Left cardiac atrium (tissue), 4 donors: Measurements from ENCODE around the gene ELAC1. TPM values are rescaled to one million over a fixed set of nuclear protein-coding genes. Genes with fewer than 3 reads are reported as not detected.
"Not testable (repeated sequence)": the region's sequence is repeated elsewhere in the genome, so short reads cannot be mapped to it uniquely, and the experiment has no call there.

Experiments used
- ATAC-seq, 2 donors: fragments of 200-7000 bp; cut with Tn5 transposase; one replicate each; pipeline ENCODE4 v1.9.1; 2020; ENCODE audit warnings: mild to moderate bottlenecking in 2 of 2, moderate library complexity in 2 of 2
- DNase-seq: peaks from one replicate; pipeline ENCODE4 v3.0.0-alpha.2; 2020
- intact Hi-C, 2 donors: fragments of 100-400 bp; cut with DNase I; formaldehyde crosslinking; loops; one replicate each; pipeline versions ENCODE4 v1.14.1 to v1.15.1; 2022 to 2023
- long read RNA-seq: library from polyadenylated mRNA; unstranded; transcript quantifications from one replicate; pipeline ENCODE4 v2.0.0, GENCODE V29; 2021
- total RNA-seq, 2 donors: library from RNA; stranded (reverse); fragmentation: NEBNext Ultra II Directional; extraction: Animal tissue kit (Norgen Biotek cat#: 25700); gene quantifications; one replicate each; pipeline ENCODE4 v1.2.1, GENCODE V29; 2021
- donor health status: DM: no; HTN: yes; CAD: no.
- donor health status: DM: no; HTN: yes; CAD: no; lungs with severe emphysema.
- donor health status: DM: yes; HTN: yes; CAD: no.
- donor health status: Dilated cardiomyopathy.

ELAC1 gene
- 1 to 10 TPM; 4.3 to 5.3 TPM for total RNA-seq
- long read RNA-seq, partial matches to known transcripts: 0 of 5 reads
- long read RNA-seq, other reads (novel, unspliced or antisense): 0 of 5 reads

DNA sequence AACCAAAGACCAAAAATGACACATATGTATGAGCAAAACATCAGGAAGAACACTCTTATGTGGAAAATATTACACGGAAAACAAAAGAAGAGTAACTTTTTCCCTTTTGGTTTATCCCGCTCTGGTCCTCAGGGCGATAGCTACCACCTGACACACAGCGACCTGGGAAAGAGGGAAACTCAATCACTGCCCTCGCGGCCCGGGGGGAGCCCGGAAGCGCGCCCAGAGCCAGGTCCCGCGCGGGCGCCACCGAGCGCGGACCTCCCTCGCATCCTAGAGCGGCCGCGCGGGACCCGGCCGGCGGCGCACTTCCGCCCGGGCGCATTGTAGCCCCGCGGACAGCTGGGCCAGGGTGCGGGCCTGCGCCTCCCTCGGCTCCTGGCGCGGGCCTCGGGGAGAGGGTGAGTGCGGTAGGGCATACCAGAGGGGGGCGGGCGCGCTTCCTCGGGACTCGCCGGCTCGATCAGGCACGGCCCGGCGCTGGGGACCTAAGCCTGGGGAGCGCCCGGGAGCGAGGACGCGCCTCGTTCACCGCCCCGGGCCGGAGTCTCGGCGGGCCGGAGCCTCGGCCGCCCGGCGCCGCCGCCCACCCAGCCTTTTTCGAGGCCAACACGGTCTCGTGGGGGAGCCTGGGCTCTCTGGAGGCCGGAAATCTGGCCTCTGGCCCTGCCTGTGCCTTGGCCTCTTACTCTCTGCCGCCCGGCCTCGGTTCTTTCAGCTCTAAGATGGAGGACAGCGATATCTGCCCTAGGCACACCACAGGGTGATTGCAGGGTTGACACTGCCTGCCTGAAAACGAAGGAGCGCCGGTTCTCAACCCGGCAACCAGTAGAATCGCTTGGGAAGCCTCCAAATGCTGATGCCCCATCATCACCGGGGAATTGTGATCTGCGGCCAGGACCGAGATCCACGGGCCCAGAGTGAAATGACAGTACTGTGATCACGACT is at the start of gene ELAC1:
Gene ELAC1 (plus strand): TSS at position 327 of the 948 bp plus-strand sequence. CDS start 6,365 bp downstream, outside the sequence.
- DNase-seq (peak; percentile 82), ATAC-seq (peak; percentile 98)
- intact Hi-C loops: loop anchor here in 1 of 2 donors (5.0 kb wide), 1 partner anchor 64 kb away; the partner anchor contains the start of gene SMAD4

DNA sequence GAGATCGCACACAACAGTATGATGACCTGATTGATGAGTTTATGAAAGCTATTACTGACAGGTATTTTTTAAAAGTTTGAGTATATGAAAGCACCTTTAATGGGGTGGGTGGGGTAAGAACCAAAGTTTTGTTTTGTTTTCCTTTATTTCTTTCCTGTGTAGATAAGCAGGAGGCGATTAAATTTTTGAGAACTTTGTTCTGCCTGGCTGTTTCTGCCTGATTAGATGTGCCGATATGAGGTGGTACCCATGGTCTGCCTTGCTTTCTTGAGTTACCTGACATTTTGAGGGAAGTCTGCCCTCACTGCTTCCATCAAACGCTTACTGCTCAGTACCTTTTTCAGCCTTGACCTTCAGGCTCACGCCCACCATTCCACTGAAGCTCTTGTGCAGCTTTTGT is 49.7 kb upstream of the ELAC1 start:
- ATAC-seq (no peak), DNase-seq (no peak)
- intact Hi-C loops: no loop called here

GRCh38 chr18:50924372-50924771 is 43.5 kb upstream of the ELAC1 start:
- DNase-seq (no peak), ATAC-seq (no peak)
- intact Hi-C loops: no loop called here

GRCh38 chr18:50926521-50926920 is 41.3 kb upstream of the ELAC1 start:
- ATAC-seq: no peak
- intact Hi-C loops: no loop called here
- no peak for DNase-seq

DNA sequence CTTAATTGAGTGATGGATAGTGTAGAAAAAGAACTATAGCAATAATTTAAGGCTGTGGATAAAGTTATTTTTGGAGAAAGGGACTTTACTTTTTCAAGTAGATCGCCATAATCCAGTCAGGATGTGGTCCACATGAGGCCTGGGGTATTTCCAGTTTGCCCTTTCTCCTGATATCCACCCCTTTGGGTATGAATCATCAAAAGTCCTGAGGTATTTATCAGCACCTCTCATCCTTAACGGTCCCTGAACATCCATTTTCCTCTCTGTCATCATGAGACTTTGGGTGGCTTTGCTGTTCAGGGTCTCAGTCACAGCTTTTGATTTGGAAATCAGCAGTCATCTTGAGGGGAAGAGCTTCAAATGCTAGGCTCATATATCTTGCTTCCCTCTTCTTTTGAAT is 39.3 kb upstream of the ELAC1 start:
- ATAC-seq: no peak
- intact Hi-C loops: no loop called here
- no peak for DNase-seq

DNA sequence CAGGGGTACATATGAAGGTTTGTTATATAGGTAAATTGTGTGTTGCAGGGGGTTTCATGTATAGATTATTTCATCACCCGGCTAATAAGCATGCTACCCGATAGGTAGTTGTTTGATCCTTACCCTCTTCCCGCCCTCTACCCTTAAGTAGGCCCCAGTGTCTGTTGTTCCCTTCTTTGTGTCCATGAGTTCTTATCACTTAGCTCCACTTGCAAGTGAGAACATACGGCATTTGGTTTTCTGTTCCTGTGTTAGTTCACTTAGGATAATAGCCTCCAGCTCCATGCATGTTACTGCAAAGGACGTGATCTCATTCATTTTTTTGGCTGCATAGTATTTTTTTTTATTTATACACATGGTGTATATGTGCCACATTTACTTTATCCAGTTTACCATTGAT is 34.2 kb upstream of the ELAC1 start:
- intact Hi-C loops: no loop called here
- ATAC-seq (no peak), DNase-seq (no peak)

- no peak for ATAC-seq
- intact Hi-C loops: no loop called here
- DNase-seq: no peak
Measured at GRCh38 chr18:50934545-50935211, 33.2 kb upstream of the ELAC1 start.

DNA sequence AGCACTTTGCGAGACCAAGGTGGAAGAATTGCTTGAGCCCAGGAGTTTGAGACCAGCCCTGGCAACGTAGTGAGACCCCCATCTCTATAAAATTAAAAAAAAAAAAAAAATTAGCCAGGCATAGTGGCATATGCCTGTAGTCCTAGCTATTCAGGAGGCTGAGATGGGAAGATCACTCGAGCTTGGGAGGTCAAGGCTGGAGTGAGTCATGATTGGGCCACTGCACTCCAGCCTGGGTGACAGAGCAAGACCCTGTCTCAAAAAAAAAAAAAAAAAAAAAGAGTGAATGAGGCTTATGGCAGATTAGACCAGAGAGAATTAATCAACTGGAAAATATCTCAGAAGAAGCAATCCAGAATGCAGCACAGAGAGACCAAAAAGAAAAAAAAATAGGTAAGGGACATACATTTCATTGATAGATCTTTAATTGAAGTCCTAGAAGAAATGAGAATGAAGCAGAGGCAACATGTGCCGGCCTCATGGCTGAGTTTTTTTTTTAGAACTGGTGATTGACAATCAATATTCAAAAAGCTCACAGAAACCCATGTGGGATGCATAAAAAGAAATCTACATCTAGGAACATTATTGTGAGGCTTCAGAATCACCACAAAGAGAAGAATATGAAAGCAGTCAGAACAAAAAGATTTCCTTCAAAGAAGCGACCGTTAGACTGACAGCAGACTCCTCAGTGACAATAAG is 32.2 kb upstream of the ELAC1 start:
- ATAC-seq (no peak), DNase-seq (no peak)
- intact Hi-C loops: no loop called here

GRCh38 chr18:50937183-50937582 is 30.7 kb upstream of the ELAC1 start:
- intact Hi-C loops: no loop called here
- DNase-seq: no peak
- ATAC-seq: no peak

DNA sequence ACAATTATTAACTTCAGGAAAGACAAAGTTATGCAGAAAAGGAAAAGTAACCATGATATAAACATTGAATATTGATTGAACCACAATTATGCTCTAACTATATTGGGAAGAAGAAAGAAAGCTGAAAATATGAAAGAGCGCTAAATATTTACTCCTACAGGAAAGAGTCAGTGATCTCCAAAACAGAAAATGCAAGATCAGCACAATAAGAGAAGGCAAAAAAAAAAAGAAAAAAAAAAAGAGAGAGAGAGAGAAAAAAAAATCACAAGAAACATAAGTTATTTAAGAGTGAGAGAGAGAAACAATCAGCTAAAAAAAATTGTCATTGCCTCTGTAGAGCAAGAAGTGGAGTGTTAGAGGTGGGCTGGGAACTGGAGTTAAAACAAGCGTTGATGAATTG is 28.9 kb upstream of the ELAC1 start:
- intact Hi-C loops: no loop called here
- ATAC-seq (no peak), DNase-seq (no peak)

- intact Hi-C loops: no loop called here
- DNase-seq (no peak), ATAC-seq (peak in 1 of 2 donors; percentile 95)
Measured at GRCh38 chr18:50944245-50944932, 23.5 kb upstream of the ELAC1 start.

DNA sequence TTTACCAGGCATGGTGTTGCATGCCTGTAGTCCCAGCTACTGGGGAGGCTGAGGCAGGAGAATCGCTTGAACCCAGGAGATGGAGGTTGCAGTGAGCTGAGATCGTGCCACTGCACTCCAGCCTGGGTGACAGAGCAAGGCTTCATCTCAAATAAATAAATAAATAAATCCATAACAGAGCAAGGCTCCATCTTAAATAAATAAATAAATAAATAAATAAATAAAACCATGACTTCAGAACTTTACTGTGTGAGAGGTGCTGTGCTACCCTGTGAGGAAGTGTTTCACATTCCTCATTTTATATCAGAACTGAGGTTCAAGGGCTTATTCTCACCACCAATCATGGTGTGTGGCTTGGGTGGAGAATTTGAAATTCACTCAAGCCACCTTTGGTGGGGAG is 21.9 kb upstream of the ELAC1 start:
- ATAC-seq, DNase-seq, intact Hi-C loops: not testable (repeated sequence)

GRCh38 chr18:50947899-50948298 is 19.9 kb upstream of the ELAC1 start:
- ATAC-seq (no peak), DNase-seq (no peak)
- intact Hi-C loops: no loop called here

- no peak for ATAC-seq
- intact Hi-C loops: no loop called here
- no peak for DNase-seq
Measured at GRCh38 chr18:50949185-50949584, 18.7 kb upstream of the ELAC1 start.

GRCh38 chr18:50950626-50951025 is 17.2 kb upstream of the ELAC1 start:
- intact Hi-C loops: no loop called here
- DNase-seq (no peak), ATAC-seq (no peak)

GRCh38 chr18:50953822-50954221 is 14.0 kb upstream of the ELAC1 start:
- intact Hi-C loops: no loop called here
- DNase-seq (no peak), ATAC-seq (no peak)

DNA sequence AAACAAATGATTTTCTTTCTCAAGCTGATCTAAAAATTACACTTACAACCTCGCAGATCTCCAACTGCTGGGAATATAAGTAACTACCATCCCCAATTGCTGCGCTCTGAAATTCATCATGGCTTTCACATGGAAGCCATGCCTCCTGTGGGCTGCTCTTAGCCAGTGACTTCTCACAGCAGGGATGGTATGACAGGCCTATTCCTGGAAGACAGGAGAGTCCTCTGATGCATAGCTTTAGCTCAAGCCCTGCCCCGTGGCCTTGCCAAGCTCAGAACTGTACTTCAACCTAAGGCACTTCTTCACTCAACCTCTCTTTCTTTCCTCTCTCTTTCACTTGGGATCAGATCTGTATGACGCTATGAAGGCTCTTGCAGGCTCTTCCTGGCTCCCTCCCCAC is 12.6 kb upstream of the ELAC1 start:
- DNase-seq (no peak), ATAC-seq (no peak)

DNA sequence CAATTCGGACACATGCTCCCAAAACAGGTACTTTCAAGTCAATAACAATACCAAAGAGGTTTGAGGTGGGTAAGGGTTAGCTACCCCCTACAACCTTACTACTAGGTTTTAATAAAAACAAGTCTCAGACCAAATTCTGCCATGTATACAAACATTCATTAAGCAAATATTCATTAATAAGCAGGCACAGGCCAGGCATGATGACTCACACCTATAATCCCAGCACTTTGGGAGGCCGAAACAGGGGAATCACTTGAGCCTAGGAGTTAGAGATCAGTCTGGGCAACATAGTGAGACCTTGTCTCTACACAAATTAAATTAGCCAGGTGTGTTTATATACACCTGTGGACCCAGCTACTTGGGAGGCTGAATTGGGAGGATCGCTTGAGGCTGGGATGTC is 11.7 kb upstream of the ELAC1 start:
- intact Hi-C loops: no loop called here
- ATAC-seq (no peak), DNase-seq (no peak)

More for the DNA sequence above, 12.6 kb upstream of the ELAC1 start:
- intact Hi-C loops: no loop called here

DNA sequence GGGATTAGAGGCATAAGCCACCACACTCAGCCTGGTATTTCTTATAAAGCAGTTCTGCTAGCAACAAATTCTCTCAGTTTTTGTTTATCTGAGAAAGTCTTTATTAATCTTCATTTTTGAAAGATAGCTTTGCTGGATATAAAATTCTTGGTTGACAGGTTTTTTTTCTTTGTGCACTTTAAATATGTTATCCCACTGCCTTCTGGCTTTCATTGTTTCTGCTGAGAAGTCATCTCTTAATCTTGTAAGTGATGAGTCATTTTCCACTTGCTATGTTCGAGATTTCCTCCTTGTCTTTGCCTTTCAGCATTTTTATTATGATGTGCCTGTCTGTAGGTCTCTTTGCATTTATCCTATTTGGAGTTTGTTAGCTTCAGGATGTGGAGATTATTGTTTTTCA is 5.9 kb upstream of the ELAC1 start:
- no peak for DNase-seq
- no peak for ATAC-seq
- intact Hi-C loops: no loop called here
